HepG2 (cell line): Measurements from ENCODE around the gene DDX59. TPM values are rescaled to one million over a fixed set of nuclear protein-coding genes. Genes with fewer than 3 reads are reported as not detected.

Source experiments
- ARID2 ChIP-seq: sonication (generic); formaldehyde crosslinking; IDR thresholded peaks from 2 replicates; pipeline ENCODE4 v1.8.1; 2022; ENCODE audit warnings: mild to moderate bottlenecking, missing genetic modification reagents, borderline replicate concordance
- MAFF ChIP-seq: IDR thresholded peaks from 2 replicates; pipeline ENCODE4 v1.6.1; 2011; ENCODE audit warnings: low read depth, low read length, improper control_type of control experiment
- MAFG ChIP-seq: sonication (generic); formaldehyde crosslinking; IDR thresholded peaks from 2 replicates; pipeline ENCODE4 v1.5.1; 2020; ENCODE audit warnings: mild to moderate bottlenecking, missing genetic modification reagents
- MAFK ChIP-seq, 2 experiments: IDR thresholded peaks in 1 of 2; conservative IDR thresholded peaks in 1 of 2; 2 replicates each; pipeline ENCODE4 v1.6.1; 2011; ENCODE audit warnings: improper control_type of control experiment in 2 of 2, low read length in 2 of 2
- ZNF121 ChIP-seq: sonication (generic); formaldehyde crosslinking; IDR thresholded peaks from 2 replicates; pipeline ENCODE4 v1.5.0; 2020; ENCODE audit warnings: mild to moderate bottlenecking, missing genetic modification reagents
- polyA plus RNA-seq, 8 experiments: library from polyadenylated mRNA; depleted of rRNA in 3 of 8; stranded (reverse) in 7 of 8; unstranded in 1 of 8; fragments of >200 nt; fragmentation: Illumina TruSeq in 4 of 8; extraction: Trizol in 4 of 8; gene quantifications; 2 replicates each; pipeline versions ENCODE4 v1.2.1 to v1.2.3, GENCODE V29; 2011 to 2016; ENCODE audit warnings: low read depth in 4 of 8, missing spikeins in 1 of 8, mixed read lengths in 1 of 8; ENCODE audit not compliant: insufficient read depth in 1 of 8
- total RNA-seq, 5 experiments: library from RNA; depleted of rRNA; stranded (reverse); fragments of >200 nt; fragmentation: Illumina TruSeq; extraction: Trizol; gene quantifications; 2 replicates each; pipeline ENCODE4 v1.2.3, GENCODE V29; 2016; ENCODE audit warnings: low read depth in 1 of 5
- TF ChIP-seq, protein P1 (sequence below): sonication (generic); formaldehyde crosslinking; IDR thresholded peaks from one replicate; pipeline ENCODE4 v1.5.1; 2020; ENCODE audit warnings: mild to moderate bottlenecking, missing genetic modification reagents; ENCODE audit errors: not compliant biosample characterization
- TF ChIP-seq, protein P2 (sequence below): sonication (generic); formaldehyde crosslinking; IDR thresholded peaks from 2 replicates; pipeline ENCODE4 v1.4.0; 2020; ENCODE audit warnings: mild to moderate bottlenecking, missing genetic modification reagents

DDX59 gene
- total and polyA plus RNA-seq, 2 of the 13 experiments (the other 11 are each of a cell fraction or from before 2014, with no cell fraction given): 12.1 to 14.8 TPM

DNA sequence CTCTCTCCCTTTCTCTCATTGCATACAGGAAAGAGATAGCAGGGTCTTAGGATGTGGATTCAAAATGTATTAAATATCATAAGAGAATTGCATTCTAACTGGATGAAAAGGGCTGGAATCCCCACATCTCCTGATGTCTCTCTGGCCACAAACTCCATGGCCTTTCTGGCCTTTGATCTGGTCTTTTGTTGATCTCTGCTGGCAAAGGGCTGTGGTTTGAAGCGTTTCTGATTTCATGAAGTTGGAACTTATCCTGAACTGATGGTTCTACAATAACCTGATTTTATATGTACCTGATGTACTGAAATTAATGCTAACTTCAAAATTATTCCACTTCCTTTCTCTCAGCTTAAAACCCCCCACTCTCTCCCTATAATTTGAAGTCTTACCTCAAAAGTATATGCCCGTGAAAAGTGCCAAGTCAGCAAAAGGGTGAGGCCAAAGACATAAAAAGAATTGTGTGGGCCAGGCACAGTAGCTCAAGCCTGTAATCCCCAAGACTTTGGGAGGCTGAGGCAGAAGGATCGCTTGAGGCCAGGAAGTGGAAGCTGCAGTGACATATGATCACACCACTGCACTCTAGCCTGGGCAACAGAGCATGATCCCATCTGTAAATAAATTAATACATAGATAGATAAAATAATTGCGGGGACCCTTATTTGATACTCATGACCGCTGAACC is 42.7 kb downstream of the DDX59 start (continued):
- TF ChIP-seq, protein P1, sequence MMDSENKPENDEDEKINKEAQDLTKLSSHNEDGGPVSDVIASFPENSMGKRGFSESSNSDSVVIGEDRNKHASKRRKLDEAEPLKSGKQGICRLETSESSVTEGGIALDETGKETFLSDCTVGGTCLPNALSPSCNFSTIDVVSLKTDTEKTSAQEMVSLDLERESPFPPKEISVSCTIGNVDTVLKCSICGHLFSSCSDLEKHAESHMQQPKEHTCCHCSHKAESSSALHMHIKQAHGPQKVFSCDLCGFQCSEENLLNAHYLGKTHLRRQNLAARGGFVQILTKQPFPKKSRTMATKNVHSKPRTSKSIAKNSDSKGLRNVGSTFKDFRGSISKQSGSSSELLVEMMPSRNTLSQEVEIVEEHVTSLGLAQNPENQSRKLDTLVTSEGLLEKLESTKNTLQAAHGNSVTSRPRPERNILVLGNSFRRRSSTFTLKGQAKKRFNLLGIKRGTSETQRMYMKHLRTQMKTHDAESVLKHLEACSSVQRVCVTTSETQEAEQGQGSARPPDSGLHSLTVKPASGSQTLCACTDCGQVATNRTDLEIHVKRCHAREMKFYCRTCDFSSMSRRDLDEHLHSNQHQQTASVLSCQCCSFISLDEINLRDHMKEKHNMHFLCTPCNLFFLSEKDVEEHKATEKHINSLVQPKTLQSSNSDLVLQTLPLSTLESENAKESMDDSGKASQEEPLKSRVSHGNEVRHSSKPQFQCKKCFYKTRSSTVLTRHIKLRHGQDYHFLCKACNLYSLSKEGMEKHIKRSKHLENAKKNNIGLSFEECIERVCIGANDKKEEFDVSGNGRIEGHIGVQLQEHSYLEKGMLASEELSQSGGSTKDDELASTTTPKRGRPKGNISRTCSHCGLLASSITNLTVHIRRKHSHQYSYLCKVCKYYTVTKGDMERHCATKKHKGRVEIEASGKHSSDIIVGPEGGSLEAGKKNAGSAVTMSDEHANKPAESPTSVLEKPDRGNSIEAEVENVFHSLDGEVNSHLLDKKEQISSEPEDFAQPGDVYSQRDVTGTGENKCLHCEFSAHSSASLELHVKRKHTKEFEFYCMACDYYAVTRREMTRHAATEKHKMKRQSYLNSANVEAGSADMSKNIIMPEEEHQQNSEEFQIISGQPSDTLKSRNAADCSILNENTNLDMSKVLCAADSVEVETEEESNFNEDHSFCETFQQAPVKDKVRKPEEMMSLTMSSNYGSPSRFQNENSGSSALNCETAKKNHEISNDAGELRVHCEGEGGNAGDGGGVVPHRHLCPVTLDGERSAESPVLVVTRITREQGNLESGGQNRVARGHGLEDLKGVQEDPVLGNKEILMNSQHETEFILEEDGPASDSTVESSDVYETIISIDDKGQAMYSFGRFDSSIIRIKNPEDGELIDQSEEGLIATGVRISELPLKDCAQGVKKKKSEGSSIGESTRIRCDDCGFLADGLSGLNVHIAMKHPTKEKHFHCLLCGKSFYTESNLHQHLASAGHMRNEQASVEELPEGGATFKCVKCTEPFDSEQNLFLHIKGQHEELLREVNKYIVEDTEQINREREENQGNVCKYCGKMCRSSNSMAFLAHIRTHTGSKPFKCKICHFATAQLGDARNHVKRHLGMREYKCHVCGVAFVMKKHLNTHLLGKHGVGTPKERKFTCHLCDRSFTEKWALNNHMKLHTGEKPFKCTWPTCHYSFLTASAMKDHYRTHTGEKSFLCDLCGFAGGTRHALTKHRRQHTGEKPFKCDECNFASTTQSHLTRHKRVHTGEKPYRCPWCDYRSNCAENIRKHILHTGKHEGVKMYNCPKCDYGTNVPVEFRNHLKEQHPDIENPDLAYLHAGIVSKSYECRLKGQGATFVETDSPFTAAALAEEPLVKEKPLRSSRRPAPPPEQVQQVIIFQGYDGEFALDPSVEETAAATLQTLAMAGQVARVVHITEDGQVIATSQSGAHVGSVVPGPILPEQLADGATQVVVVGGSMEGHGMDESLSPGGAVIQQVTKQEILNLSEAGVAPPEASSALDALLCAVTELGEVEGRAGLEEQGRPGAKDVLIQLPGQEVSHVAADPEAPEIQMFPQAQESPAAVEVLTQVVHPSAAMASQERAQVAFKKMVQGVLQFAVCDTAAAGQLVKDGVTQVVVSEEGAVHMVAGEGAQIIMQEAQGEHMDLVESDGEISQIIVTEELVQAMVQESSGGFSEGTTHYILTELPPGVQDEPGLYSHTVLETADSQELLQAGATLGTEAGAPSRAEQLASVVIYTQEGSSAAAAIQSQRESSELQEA: no peak
- TF ChIP-seq MAFF: peak; percentile 99
- TF ChIP-seq ZNF121 (CRISPR knock-in tag): peak; percentile 69
- TF ChIP-seq ARID2 (CRISPR knock-in tag): no peak
- TF ChIP-seq, protein P2, sequence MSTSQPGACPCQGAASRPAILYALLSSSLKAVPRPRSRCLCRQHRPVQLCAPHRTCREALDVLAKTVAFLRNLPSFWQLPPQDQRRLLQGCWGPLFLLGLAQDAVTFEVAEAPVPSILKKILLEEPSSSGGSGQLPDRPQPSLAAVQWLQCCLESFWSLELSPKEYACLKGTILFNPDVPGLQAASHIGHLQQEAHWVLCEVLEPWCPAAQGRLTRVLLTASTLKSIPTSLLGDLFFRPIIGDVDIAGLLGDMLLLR (CRISPR knock-in tag): no peak
- peak; percentile 77; the same call in 1 of the 2 replicates for TF ChIP-seq MAFG (CRISPR knock-in tag)
- peak; percentile 99 to 100 for TF ChIP-seq MAFK (conservative IDR thresholded peaks at IDR 0.05 in 1 of 2, IDR thresholded peaks at IDR 0.05 in 1 of 2; ENCODE audit: low read length in 2 of 2)
